Gastroesophageal sphincter (tissue), 3 donors: ENCODE measurements around the gene UCP2.

Experiments used
- EP300 ChIP-seq: sonication (generic); formaldehyde crosslinking; IDR thresholded peaks from one replicate; pipeline ENCODE4 v1.6.1; 2017; ENCODE audit warnings: antibody characterized with exemption, mild to moderate bottlenecking
- POLR2A ChIP-seq, 2 donors: fragments of 450-650 bp; IDR thresholded peaks; one replicate each; pipeline ENCODE4 v1.6.1; 2017; ENCODE audit warnings: antibody characterized with exemption in 2 of 2, mild to moderate bottlenecking in 2 of 2, moderate library complexity in 1 of 2
- POLR2AphosphoS5 ChIP-seq: sonication (generic); formaldehyde crosslinking; IDR thresholded peaks from one replicate; pipeline ENCODE4 v1.6.1; 2017; ENCODE audit warnings: antibody characterized with exemption
- TF ChIP-seq, protein P1 (sequence below), 4 experiments: fragments of 200-600 bp in 2 of 4; fragments of 450-650 bp in 2 of 4; sonication (generic) in 1 of 4; IDR thresholded peaks; one replicate each; pipeline ENCODE4 v1.5.1; 2017 to 2019; ENCODE audit warnings: antibody characterized with exemption in 4 of 4, mild to moderate bottlenecking in 2 of 4, moderate library complexity in 2 of 4

DNA sequence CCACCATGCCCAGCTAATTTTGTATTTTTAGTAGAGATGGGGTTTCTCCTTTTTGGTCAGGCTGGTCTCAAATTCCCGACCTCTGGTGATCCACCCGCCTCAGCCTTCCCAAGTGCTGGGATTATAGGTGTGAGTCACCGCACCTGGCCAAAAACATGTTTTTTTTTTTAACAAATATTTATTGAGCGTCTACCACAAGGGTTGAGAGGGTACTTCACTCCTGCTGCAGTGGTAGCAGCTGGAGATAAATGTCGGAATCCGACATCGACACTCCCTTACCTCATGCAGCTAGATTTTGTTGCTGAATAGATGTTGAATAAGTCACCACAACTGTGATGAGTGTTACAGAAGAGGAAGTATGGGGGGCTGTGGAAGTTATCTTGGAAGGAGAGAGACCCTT lies 30.8 kb downstream of the UCP2 start:
- TF ChIP-seq POLR2AphosphoS5 (no peak), POLR2A (IDR thresholded peaks at IDR 0.05) (no peak), EP300 (no peak)
- TF ChIP-seq, protein P1, sequence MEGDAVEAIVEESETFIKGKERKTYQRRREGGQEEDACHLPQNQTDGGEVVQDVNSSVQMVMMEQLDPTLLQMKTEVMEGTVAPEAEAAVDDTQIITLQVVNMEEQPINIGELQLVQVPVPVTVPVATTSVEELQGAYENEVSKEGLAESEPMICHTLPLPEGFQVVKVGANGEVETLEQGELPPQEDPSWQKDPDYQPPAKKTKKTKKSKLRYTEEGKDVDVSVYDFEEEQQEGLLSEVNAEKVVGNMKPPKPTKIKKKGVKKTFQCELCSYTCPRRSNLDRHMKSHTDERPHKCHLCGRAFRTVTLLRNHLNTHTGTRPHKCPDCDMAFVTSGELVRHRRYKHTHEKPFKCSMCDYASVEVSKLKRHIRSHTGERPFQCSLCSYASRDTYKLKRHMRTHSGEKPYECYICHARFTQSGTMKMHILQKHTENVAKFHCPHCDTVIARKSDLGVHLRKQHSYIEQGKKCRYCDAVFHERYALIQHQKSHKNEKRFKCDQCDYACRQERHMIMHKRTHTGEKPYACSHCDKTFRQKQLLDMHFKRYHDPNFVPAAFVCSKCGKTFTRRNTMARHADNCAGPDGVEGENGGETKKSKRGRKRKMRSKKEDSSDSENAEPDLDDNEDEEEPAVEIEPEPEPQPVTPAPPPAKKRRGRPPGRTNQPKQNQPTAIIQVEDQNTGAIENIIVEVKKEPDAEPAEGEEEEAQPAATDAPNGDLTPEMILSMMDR (IDR thresholded peaks at IDR 0.05), result no peak
